ENCODE measurements around the gene ZIC2. TPM values are rescaled to one million over a fixed set of nuclear protein-coding genes. Genes with fewer than 3 reads are reported as not detected.
A peak's percentile ranks its signal among the peaks of the same experiment; 100 is the strongest.

ZIC2 gene
- total RNA-seq, 1 donor from 2014 or later, result 30.6 TPM

- H3K4me1 Mint-ChIP-seq (ENCODE audit: low read depth), result peaks cover 36% of the 10 kb centered on the region
- H3K27ac Mint-ChIP-seq (ENCODE audit: unreplicated experiment), result peak overlapping the region; percentile 99
- peaks cover 19% of the 10 kb centered on the region for H3K36me3 Mint-ChIP-seq (ENCODE audit: low read depth)
- H3K9me3 Mint-ChIP-seq (ENCODE audit: low read depth), result no peaks in the 10 kb centered on the region
- DNase-seq (ENCODE audit: low spot score), result no peak
- TF ChIP-seq, protein P1, sequence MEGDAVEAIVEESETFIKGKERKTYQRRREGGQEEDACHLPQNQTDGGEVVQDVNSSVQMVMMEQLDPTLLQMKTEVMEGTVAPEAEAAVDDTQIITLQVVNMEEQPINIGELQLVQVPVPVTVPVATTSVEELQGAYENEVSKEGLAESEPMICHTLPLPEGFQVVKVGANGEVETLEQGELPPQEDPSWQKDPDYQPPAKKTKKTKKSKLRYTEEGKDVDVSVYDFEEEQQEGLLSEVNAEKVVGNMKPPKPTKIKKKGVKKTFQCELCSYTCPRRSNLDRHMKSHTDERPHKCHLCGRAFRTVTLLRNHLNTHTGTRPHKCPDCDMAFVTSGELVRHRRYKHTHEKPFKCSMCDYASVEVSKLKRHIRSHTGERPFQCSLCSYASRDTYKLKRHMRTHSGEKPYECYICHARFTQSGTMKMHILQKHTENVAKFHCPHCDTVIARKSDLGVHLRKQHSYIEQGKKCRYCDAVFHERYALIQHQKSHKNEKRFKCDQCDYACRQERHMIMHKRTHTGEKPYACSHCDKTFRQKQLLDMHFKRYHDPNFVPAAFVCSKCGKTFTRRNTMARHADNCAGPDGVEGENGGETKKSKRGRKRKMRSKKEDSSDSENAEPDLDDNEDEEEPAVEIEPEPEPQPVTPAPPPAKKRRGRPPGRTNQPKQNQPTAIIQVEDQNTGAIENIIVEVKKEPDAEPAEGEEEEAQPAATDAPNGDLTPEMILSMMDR (IDR thresholded peaks at IDR 0.05), result peak; percentile 30
- H3K4me3 Mint-ChIP-seq (ENCODE audit: unreplicated experiment), result peak overlapping the region; percentile 95
- no peaks in the 10 kb centered on the region for H3K27me3 Mint-ChIP-seq (ENCODE audit: low read depth)
Observed at GRCh38 chr13:99982036-99982730, 599 bp downstream of the ZIC2 start.

GRCh38 chr13:99982731-99983498 is 1.3 kb downstream of the ZIC2 start:
- H3K4me3 Mint-ChIP-seq (ENCODE audit: unreplicated experiment), result peak overlapping the region; percentile 95
- no peak for DNase-seq (ENCODE audit: low spot score)
- H3K36me3 Mint-ChIP-seq (ENCODE audit: low read depth), result peaks cover 19% of the 10 kb centered on the region
- peaks cover 36% of the 10 kb centered on the region for H3K4me1 Mint-ChIP-seq (ENCODE audit: low read depth)
- H3K27me3 Mint-ChIP-seq (ENCODE audit: low read depth), result no peaks in the 10 kb centered on the region
- H3K27ac Mint-ChIP-seq (ENCODE audit: unreplicated experiment), result peak overlapping the region; percentile 99
- TF ChIP-seq, protein P1 (IDR thresholded peaks at IDR 0.05), result no peak
- H3K9me3 Mint-ChIP-seq (ENCODE audit: low read depth), result no peaks in the 10 kb centered on the region

DNA sequence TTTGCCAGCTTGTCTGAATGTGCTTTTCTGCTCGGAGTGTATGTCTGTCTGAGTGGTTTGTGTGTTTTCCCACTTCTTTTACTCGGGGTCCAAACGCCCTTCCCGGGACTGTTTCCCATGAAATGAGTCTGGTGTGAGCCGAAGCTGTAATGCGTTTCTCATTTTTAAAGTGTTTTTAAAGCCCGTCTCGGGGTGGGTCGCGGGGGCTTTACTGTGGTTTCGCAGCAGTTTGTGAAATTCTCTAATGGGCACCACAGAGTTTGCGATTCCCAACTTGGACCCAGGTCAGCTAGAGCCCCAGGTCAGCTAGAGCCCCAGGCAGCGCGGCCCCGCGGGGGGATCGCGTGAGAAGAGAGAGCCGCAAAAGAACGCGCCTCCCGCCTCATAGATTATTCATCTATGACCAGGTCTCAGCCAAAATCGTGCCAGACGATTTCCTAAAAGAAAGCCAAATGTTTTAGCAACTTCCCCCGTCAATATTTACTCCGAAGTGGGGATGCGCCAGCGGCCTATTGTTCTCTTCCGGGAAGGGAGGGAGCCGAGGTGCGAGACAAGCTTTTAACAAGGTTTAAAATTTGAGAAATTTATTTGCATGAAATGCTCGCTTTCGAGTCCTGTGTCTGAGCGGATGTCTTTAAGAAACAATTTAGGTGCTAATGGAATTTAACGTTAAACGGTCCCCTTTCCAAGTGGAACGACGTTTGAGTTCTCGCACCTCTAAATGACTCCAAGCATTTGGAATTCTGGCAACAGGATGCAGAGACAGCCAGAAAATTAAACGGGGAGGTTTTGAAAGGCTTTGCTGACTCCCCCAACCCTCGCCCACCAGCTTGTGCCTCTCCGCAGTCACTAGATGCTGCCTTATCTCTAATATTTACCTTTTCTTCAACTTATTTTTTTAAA is 2.2 kb downstream of the ZIC2 start:
- H3K36me3 Mint-ChIP-seq (ENCODE audit: low read depth), result peaks cover 19% of the 10 kb centered on the region
- H3K27me3 Mint-ChIP-seq (ENCODE audit: low read depth), result no peaks in the 10 kb centered on the region
- TF ChIP-seq, protein P1 (IDR thresholded peaks at IDR 0.05), result no peak
- no peak for DNase-seq (ENCODE audit: low spot score)
- peak overlapping the region; percentile 99 for H3K27ac Mint-ChIP-seq (ENCODE audit: unreplicated experiment)
- peak overlapping the region; percentile 95 for H3K4me3 Mint-ChIP-seq (ENCODE audit: unreplicated experiment)
- H3K4me1 Mint-ChIP-seq (ENCODE audit: low read depth), result peaks cover 36% of the 10 kb centered on the region
- no peaks in the 10 kb centered on the region for H3K9me3 Mint-ChIP-seq (ENCODE audit: low read depth)

GRCh38 chr13:99984461-99985240 is 3.1 kb downstream of the ZIC2 start:
- Mint-ChIP-seq H3K4me1 (ENCODE audit: low read depth) (peaks cover 37% of the 10 kb centered on the region), H3K4me3 (ENCODE audit: unreplicated experiment) (peak overlapping the region; percentile 95), H3K27ac (ENCODE audit: unreplicated experiment) (peak overlapping the region; percentile 99), H3K9me3 (ENCODE audit: low read depth) (no peaks in the 10 kb centered on the region), H3K36me3 (ENCODE audit: low read depth) (peaks cover 19% of the 10 kb centered on the region), H3K27me3 (ENCODE audit: low read depth) (no peaks in the 10 kb centered on the region)
- DNase-seq (ENCODE audit: low spot score), result no peak
- TF ChIP-seq, protein P1 (IDR thresholded peaks at IDR 0.05), result no peak

All from chondrocyte (in vitro differentiated cells).